ENCODE results near the gene S100A2.

- TF ChIP-seq CTCF (IDR thresholded peaks at IDR 0.05 in 4 of 5, conservative IDR thresholded peaks at IDR 0.05 in 1 of 5) (no peak), POLR2A (IDR thresholded peaks at IDR 0.05) (no peak)
Measured at GRCh38 chr1:153525088-153525728, 40.4 kb downstream of the S100A2 start.
